Neuronal stem cell (in vitro differentiated cells): ENCODE measurements around the gene AAR2.
A peak's percentile ranks its signal among the peaks of the same experiment; 100 is the strongest.

Experiments
- DNase-seq: peaks from one replicate; pipeline ENCODE4 v3.0.0-alpha.2; 2013; ENCODE audit warnings: low spot score
- H2AFZ ChIP-seq: one replicate; pipeline ENCODE4 v1.6.1; 2013; ENCODE audit warnings: mild to moderate bottlenecking, low read length, inconsistent platforms
- H2AK5ac ChIP-seq: 2 replicates; pipeline ENCODE4 v1.6.1; 2013; ENCODE audit warnings: low read depth, mild to moderate bottlenecking, inconsistent platforms, low read length, moderate library complexity, mixed read lengths
- H2BK120ac ChIP-seq: 2 replicates; pipeline ENCODE4 v1.6.1; 2013; ENCODE audit warnings: low read depth, mild to moderate bottlenecking, inconsistent platforms, low read length, moderate library complexity, mixed read lengths
- H2BK12ac ChIP-seq: one replicate; pipeline ENCODE4 v1.6.1; 2013; ENCODE audit warnings: low read length, inconsistent platforms
- H2BK15ac ChIP-seq: 2 replicates; pipeline ENCODE4 v1.6.1; 2013; ENCODE audit warnings: mild to moderate bottlenecking, low read length, inconsistent platforms, mixed read lengths
- H2BK5ac ChIP-seq: one replicate; pipeline ENCODE4 v1.6.1; 2013; ENCODE audit warnings: inconsistent platforms, mild to moderate bottlenecking, low read length, moderate library complexity
- H3K14ac ChIP-seq: one replicate; pipeline ENCODE4 v1.6.1; 2013; ENCODE audit warnings: low read length, inconsistent platforms
- H3K18ac ChIP-seq: 2 replicates; pipeline ENCODE4 v1.6.1; 2013; ENCODE audit warnings: low read length, inconsistent platforms
- H3K23ac ChIP-seq: 2 replicates; pipeline ENCODE4 v1.6.1; 2013; ENCODE audit warnings: low read depth, mild to moderate bottlenecking, mixed read lengths, low read length, inconsistent platforms; ENCODE audit not compliant: poor library complexity
- H3K27ac ChIP-seq: replicated peaks from 3 replicates; pipeline ENCODE4 v1.5.1; 2013; ENCODE audit warnings: low read length, inconsistent platforms
- H3K27me3 ChIP-seq, 3 experiments: 2 replicates each; pipeline ENCODE4 v1.6.1; 2013; ENCODE audit warnings: low read length in 3 of 3, mild to moderate bottlenecking in 2 of 3, inconsistent platforms in 1 of 3, low read depth in 1 of 3, mixed read lengths in 1 of 3, moderate library complexity in 1 of 3; ENCODE audit not compliant: control insufficient read depth in 3 of 3, insufficient read depth in 3 of 3
- H3K36me3 ChIP-seq, 2 donors: replicated peaks in 1 of 2; 2 replicates each; pipeline ENCODE4 v1.6.1; 2013; ENCODE audit warnings: low read length in 2 of 2; ENCODE audit not compliant: control insufficient read depth in 2 of 2, insufficient read depth in 2 of 2
- H3K4ac ChIP-seq: 2 replicates; pipeline ENCODE4 v1.6.1; 2013; ENCODE audit warnings: inconsistent platforms, mild to moderate bottlenecking, low read length, moderate library complexity
- H3K4me1 ChIP-seq, 2 donors: 1 replicate in 1 of 2; 2 replicates in 1 of 2; pipeline ENCODE4 v1.6.1; 2013; ENCODE audit warnings: low read length in 2 of 2, low read depth in 1 of 2; ENCODE audit not compliant: control insufficient read depth in 2 of 2, insufficient read depth in 1 of 2
- H3K4me2 ChIP-seq: one replicate; pipeline ENCODE4 v1.6.1; 2013; ENCODE audit warnings: mild to moderate bottlenecking, low read length, inconsistent platforms; ENCODE audit not compliant: insufficient read depth, poor library complexity, severe bottlenecking
- H3K4me3 ChIP-seq, 2 donors: 2 replicates each; pipeline ENCODE4 v1.5.1; 2013; ENCODE audit warnings: low read length in 2 of 2, mild to moderate bottlenecking in 2 of 2, inconsistent platforms in 1 of 2, moderate library complexity in 1 of 2
- H3K79me1 ChIP-seq: one replicate; pipeline ENCODE4 v1.6.1; 2013; ENCODE audit warnings: low read depth, mild to moderate bottlenecking, inconsistent platforms, low read length, moderate library complexity
- H3K9ac ChIP-seq: one replicate; pipeline ENCODE4 v1.6.1; 2013; ENCODE audit warnings: mild to moderate bottlenecking, low read depth, low read length, inconsistent platforms; ENCODE audit not compliant: poor library complexity
- H3K9me3 ChIP-seq, 2 donors: replicated peaks in 1 of 2; 2 replicates each; pipeline versions ENCODE3 to v1.6.1; 2013; ENCODE audit warnings: low read length in 2 of 2, mild to moderate bottlenecking in 2 of 2, inconsistent platforms in 1 of 2, low read depth in 1 of 2, mixed read lengths in 1 of 2, moderate library complexity in 1 of 2; ENCODE audit not compliant: control insufficient read depth in 2 of 2, insufficient read depth in 1 of 2
- H4K8ac ChIP-seq: one replicate; pipeline ENCODE4 v1.6.1; 2013; ENCODE audit warnings: low read depth, mild to moderate bottlenecking, inconsistent platforms, low read length, moderate library complexity
- H4K91ac ChIP-seq: one replicate; pipeline ENCODE4 v1.6.1; 2013; ENCODE audit warnings: low read length, low read depth, mild to moderate bottlenecking, inconsistent platforms; ENCODE audit not compliant: poor library complexity
- WGBS, 2 donors: extraction: QIAGEN DNeasy Blood & Tissue Kit; methylation state at CpG; one replicate each; pipeline ENCODE4 v1.1.7; 2013; ENCODE audit warnings: missing lambda C conversion rate in 2 of 2, mixed read lengths in 1 of 2; ENCODE audit not compliant: insufficient read length in 2 of 2, insufficient replicate concordance in 1 of 2; ENCODE audit errors: extremely low coverage in 2 of 2; 5-methylcytosine and 5-hydroxymethylcytosine counted together

AAR2 gene

GRCh38 chr20:36218380-36219064 lies 17.8 kb upstream of the AAR2 start:
- Histone ChIP-seq H2BK12ac (no peak overlapping the region), H3K14ac (peak overlapping the region; percentile 23), H3K9me3 (no peaks in the 10 kb centered on the region), H3K4me2 (no peak overlapping the region), H3K4me1 (no peaks in the 10 kb centered on the region), H3K4ac (no peak overlapping the region), H3K79me1 (no peaks in the 10 kb centered on the region), H4K8ac (no peak overlapping the region), H3K4me3 (no peak overlapping the region), H3K27ac (no peak overlapping the region), H2BK120ac (no peak overlapping the region), H3K27me3 (no peaks in the 10 kb centered on the region), H2BK15ac (no peak overlapping the region), H3K23ac (no peak overlapping the region), H3K18ac (no peak overlapping the region), H2AK5ac (no peak overlapping the region), H2AFZ (no peak overlapping the region), H2BK5ac (no peak overlapping the region), H3K9ac (no peak overlapping the region), H3K36me3 (peaks cover 2 to 94% of the 10 kb centered on the region in 2 donors), H4K91ac (no peak overlapping the region)
- no CpG with 5 or more reads among the region's 16 CpGs for WGBS, 2 donors
- no peak for DNase-seq

GRCh38 chr20:36219671-36220220 lies 16.5 kb upstream of the AAR2 start:
- no CpG with 5 or more reads among the region's 17 CpGs for WGBS, 2 donors
- H4K91ac ChIP-seq = no peak overlapping the region
- no peaks in the 10 kb centered on the region for H3K79me1 ChIP-seq
- DNase-seq = no peak
- H2AFZ ChIP-seq = no peak overlapping the region
- H3K4me2 ChIP-seq = no peak overlapping the region
- peaks cover 2 to 91% of the 10 kb centered on the region in 2 donors for H3K36me3 ChIP-seq
- H2AK5ac ChIP-seq = no peak overlapping the region
- H3K4me1 ChIP-seq = no peaks in the 10 kb centered on the region
- no peak overlapping the region for H2BK15ac ChIP-seq
- H2BK120ac ChIP-seq = no peak overlapping the region
- H3K4ac ChIP-seq = no peak overlapping the region
- H2BK12ac ChIP-seq = no peak overlapping the region
- H3K14ac ChIP-seq = no peak overlapping the region
- H3K4me3 ChIP-seq = no peak overlapping the region
- H3K9me3 ChIP-seq = no peaks in the 10 kb centered on the region
- no peak overlapping the region for H3K27ac ChIP-seq
- H3K27me3 ChIP-seq = no peaks in the 10 kb centered on the region
- H3K9ac ChIP-seq = no peak overlapping the region
- no peak overlapping the region for H2BK5ac ChIP-seq
- no peak overlapping the region for H3K23ac ChIP-seq
- H3K18ac ChIP-seq = no peak overlapping the region
- H4K8ac ChIP-seq = no peak overlapping the region

- no peak overlapping the region for H3K23ac ChIP-seq
- H4K91ac ChIP-seq = no peak overlapping the region
- H3K18ac ChIP-seq = no peak overlapping the region
- no peak overlapping the region for H2AFZ ChIP-seq
- no peaks in the 10 kb centered on the region for H3K4me1 ChIP-seq
- H3K9me3 ChIP-seq = no peaks in the 10 kb centered on the region
- no peak overlapping the region for H2BK15ac ChIP-seq
- no peak overlapping the region for H2BK12ac ChIP-seq
- peaks cover 0 to 92% of the 10 kb centered on the region in 2 donors for H3K36me3 ChIP-seq
- no peak overlapping the region for H4K8ac ChIP-seq
- H2BK120ac ChIP-seq = no peak overlapping the region
- no peak overlapping the region for H2BK5ac ChIP-seq
- H3K4ac ChIP-seq = no peak overlapping the region
- no peak overlapping the region for H3K4me3 ChIP-seq
- no peak overlapping the region for H3K9ac ChIP-seq
- DNase-seq = no peak
- no peak overlapping the region for H3K14ac ChIP-seq
- no peak overlapping the region for H3K4me2 ChIP-seq
- H2AK5ac ChIP-seq = no peak overlapping the region
- no CpG with 5 or more reads among the region's 7 CpGs for WGBS, 2 donors
- H3K79me1 ChIP-seq = no peaks in the 10 kb centered on the region
- no peaks in the 10 kb centered on the region for H3K27me3 ChIP-seq
- no peak overlapping the region for H3K27ac ChIP-seq
Observed at GRCh38 chr20:36225666-36226065, 10.6 kb upstream of the AAR2 start.

GRCh38 chr20:36228770-36229169 lies 7.5 kb upstream of the AAR2 start:
- H2BK15ac ChIP-seq = no peak overlapping the region
- no peak overlapping the region for H3K27ac ChIP-seq
- H3K18ac ChIP-seq = no peak overlapping the region
- no peaks in the 10 kb centered on the region for H3K79me1 ChIP-seq
- DNase-seq = no peak
- H3K4me3 ChIP-seq = no peak overlapping the region
- no peak overlapping the region for H2AK5ac ChIP-seq
- WGBS, 2 donors = no CpG with 5 or more reads among the region's 6 CpGs
- H3K4ac ChIP-seq = no peak overlapping the region
- H3K36me3 ChIP-seq = peaks cover 0 to 73% of the 10 kb centered on the region in 2 donors
- no peaks in the 10 kb centered on the region for H3K4me1 ChIP-seq
- no peaks in the 10 kb centered on the region for H3K27me3 ChIP-seq
- no peak overlapping the region for H2BK120ac ChIP-seq
- no peak overlapping the region for H3K4me2 ChIP-seq
- no peak overlapping the region for H2AFZ ChIP-seq
- no peak overlapping the region for H3K23ac ChIP-seq
- no peak overlapping the region for H4K91ac ChIP-seq
- H2BK5ac ChIP-seq = no peak overlapping the region
- H3K14ac ChIP-seq = no peak overlapping the region
- H3K9me3 ChIP-seq = no peaks in the 10 kb centered on the region
- no peak overlapping the region for H4K8ac ChIP-seq
- no peak overlapping the region for H3K9ac ChIP-seq
- H2BK12ac ChIP-seq = no peak overlapping the region
